Neural cell (in vitro differentiated cells): Measurements from ENCODE around the gene TPRG1. TPM values are rescaled to one million over a fixed set of nuclear protein-coding genes. Genes with fewer than 3 reads are reported as not detected.

Experiments used
- H2AFZ ChIP-seq: fragments of 200-600, 300-800 bp; sonication (generic), shearing (Covaris generic); 2 replicates; pipeline ENCODE4 v1.6.0; 2014; ENCODE audit warnings: low read depth, mild to moderate bottlenecking, antibody characterized with exemption, low read length, moderate library complexity
- H3F3A ChIP-seq: fragments of 200-600 bp; shearing (Covaris generic); 2 replicates; pipeline ENCODE4 v1.6.1; 2016; ENCODE audit warnings: mild to moderate bottlenecking, moderate library complexity, mixed read lengths, antibody characterized with exemption, low read length; ENCODE audit not compliant: insufficient read depth, poor library complexity, severe bottlenecking
- H3K27ac ChIP-seq: fragments of 200-600, 300-800 bp; sonication (generic), shearing (Covaris generic); 2 replicates; pipeline ENCODE4 v1.5.1; 2014; ENCODE audit warnings: mild to moderate bottlenecking, low read length, moderate library complexity
- H3K27me3 ChIP-seq: fragments of 300-800, 200-600 bp; sonication (generic), shearing (Covaris generic); 2 replicates; pipeline ENCODE4 v1.6.0; 2014; ENCODE audit warnings: mild to moderate bottlenecking, low read depth, low read length, moderate library complexity; ENCODE audit not compliant: insufficient read depth
- H3K36me3 ChIP-seq: fragments of 300-800, 200-600 bp; sonication (generic), shearing (Covaris generic); 2 replicates; pipeline ENCODE4 v1.5.1; 2014; ENCODE audit warnings: mild to moderate bottlenecking, antibody characterized with exemption, low read length, moderate library complexity; ENCODE audit not compliant: insufficient read depth
- H3K4me2 ChIP-seq: fragments of 300-800, 200-600 bp; sonication (generic), shearing (Covaris generic); 2 replicates; pipeline ENCODE4 v1.6.0; 2014; ENCODE audit warnings: mild to moderate bottlenecking, low read length
- H3K4me3 ChIP-seq: fragments of 300-800, 200-600 bp; sonication (generic), shearing (Covaris generic); 2 replicates; pipeline ENCODE4 v1.5.1; 2014; ENCODE audit warnings: mild to moderate bottlenecking, low read length, moderate library complexity
- H3K79me2 ChIP-seq: fragments of 200-600 bp; shearing (Covaris generic); replicated peaks from 2 replicates; pipeline ENCODE4 v1.6.0; 2014; ENCODE audit warnings: mild to moderate bottlenecking, low read length, moderate library complexity; ENCODE audit not compliant: insufficient read depth
- H3K9ac ChIP-seq: fragments of 300-800, 200-600 bp; sonication (generic), shearing (Covaris generic); 2 replicates; pipeline ENCODE4 v1.6.1; 2016; ENCODE audit warnings: mild to moderate bottlenecking, low read length, mixed read lengths
- H3K9me2 ChIP-seq: fragments of 200-600 bp; shearing (Covaris generic); 2 replicates; pipeline ENCODE4 v1.6.1; 2016; ENCODE audit warnings: mild to moderate bottlenecking, low read length, mixed read lengths; ENCODE audit not compliant: insufficient read depth
- H3K9me3 ChIP-seq: fragments of 200-600, 300-800 bp; sonication (generic), shearing (Covaris generic); 2 replicates; pipeline ENCODE4 v1.6.1; 2016; ENCODE audit warnings: mild to moderate bottlenecking, mixed run types, low read length, moderate library complexity, mixed read lengths
- H4K20me1 ChIP-seq: fragments of 200-600 bp; shearing (Covaris generic); 2 replicates; pipeline ENCODE4 v1.6.1; 2016; ENCODE audit warnings: mild to moderate bottlenecking, mixed run types; ENCODE audit not compliant: insufficient read depth
- EP300 ChIP-seq: fragments of 450-650 bp; conservative IDR thresholded peaks from 2 replicates; pipeline ENCODE4 v1.6.1; 2014; ENCODE audit warnings: antibody characterized with exemption, mild to moderate bottlenecking, moderate library complexity; ENCODE audit not compliant: poor library complexity, severe bottlenecking
- EZH2 ChIP-seq: fragments of 200-600, 300-800 bp; shearing (Covaris generic), sonication (generic); IDR thresholded peaks from 2 replicates; pipeline ENCODE4 v1.6.1; 2014; ENCODE audit warnings: antibody characterized with exemption, low read length, borderline replicate concordance, mild to moderate bottlenecking; ENCODE audit not compliant: insufficient read depth, poor library complexity, severe bottlenecking
- MXI1 ChIP-seq: fragments of 450-650 bp; conservative IDR thresholded peaks from 2 replicates; pipeline ENCODE4 v1.6.1; 2014; ENCODE audit warnings: antibody characterized with exemption, mild to moderate bottlenecking; ENCODE audit not compliant: poor library complexity, severe bottlenecking
- POLR2AphosphoS5 ChIP-seq: IDR thresholded peaks from 2 replicates; pipeline ENCODE4 v1.6.1; 2012
- RAD21 ChIP-seq: fragments of 450-650 bp; conservative IDR thresholded peaks from 2 replicates; pipeline ENCODE4 v1.6.1; 2014; ENCODE audit warnings: antibody characterized with exemption, mild to moderate bottlenecking, moderate library complexity
- REST ChIP-seq: IDR thresholded peaks from 2 replicates; pipeline ENCODE4 v1.6.1; 2012; ENCODE audit warnings: borderline replicate concordance
- SMC3 ChIP-seq: fragments of 450-650 bp; conservative IDR thresholded peaks from 2 replicates; pipeline ENCODE4 v1.6.1; 2014; ENCODE audit warnings: antibody characterized with exemption, mild to moderate bottlenecking, moderate library complexity; ENCODE audit not compliant: poor library complexity
- TAF1 ChIP-seq: IDR thresholded peaks from 2 replicates; pipeline ENCODE4 v1.6.1; 2012; ENCODE audit warnings: low read depth
- polyA plus RNA-seq: library from polyadenylated mRNA; depleted of rRNA; stranded (reverse); fragments of >200 nt; gene quantifications from 2 replicates; pipeline ENCODE4 v1.2.3, GENCODE V29; 2014
- TF ChIP-seq, protein P1 (sequence below): fragments of 450-650 bp; IDR thresholded peaks from 2 replicates; pipeline ENCODE4 v1.5.1; 2014; ENCODE audit warnings: antibody characterized with exemption, mild to moderate bottlenecking, moderate library complexity; ENCODE audit not compliant: poor library complexity, severe bottlenecking

Gene TPRG1
- polyA plus RNA-seq, 1 donor from 2014 or later, result 0.17 TPM

DNA sequence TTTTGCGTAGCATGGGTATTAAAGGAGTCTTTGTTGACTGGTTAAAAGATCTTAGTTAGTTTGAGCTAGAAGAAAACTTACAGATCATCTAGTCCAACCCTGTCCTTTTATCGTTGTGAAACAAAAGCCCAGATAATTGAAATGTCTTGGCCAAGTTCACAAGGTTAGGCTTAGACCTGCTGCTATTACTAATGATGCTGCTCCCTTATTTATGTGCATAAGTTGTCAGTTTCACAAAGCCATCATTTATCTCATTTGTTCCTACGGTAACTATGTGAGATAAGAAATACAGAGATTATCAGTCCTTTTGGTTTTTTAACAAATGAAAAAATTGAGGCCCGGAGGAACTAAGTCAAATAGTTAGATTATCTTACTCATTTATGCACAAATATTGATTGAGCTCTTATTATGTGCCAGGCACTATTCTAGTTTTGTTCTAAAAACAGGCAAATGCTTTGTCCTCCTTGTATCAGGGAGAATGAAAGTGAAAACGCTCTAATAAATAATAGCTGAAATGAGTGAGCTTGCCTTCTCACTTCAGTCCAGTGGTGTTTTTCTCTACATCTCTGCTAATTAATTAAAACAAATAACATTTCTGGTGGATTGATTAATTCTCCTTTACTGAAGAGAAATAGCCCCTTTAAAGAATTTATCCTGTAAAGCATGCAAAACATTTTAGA lies 49.1 kb upstream of the TPRG1 start:
- Histone ChIP-seq H3K79me2 (no peaks in the 10 kb centered on the region), H3K9ac (no peak overlapping the region), H3K4me2 (no peak overlapping the region), H3K9me2 (no peaks in the 10 kb centered on the region), H2AFZ (no peak overlapping the region), H3K4me3 (no peak overlapping the region), H3F3A (no peaks in the 10 kb centered on the region), H3K27ac (no peak overlapping the region), H3K9me3 (no peaks in the 10 kb centered on the region), H3K36me3 (no peaks in the 10 kb centered on the region), H3K27me3 (no peaks in the 10 kb centered on the region), H4K20me1 (no peaks in the 10 kb centered on the region)
- TF ChIP-seq REST (no peak), MXI1 (no peak), EP300 (no peak), TAF1 (no peak), POLR2AphosphoS5 (no peak), RAD21 (no peak), SMC3 (no peak), EZH2 (no peak)
- TF ChIP-seq, protein P1, sequence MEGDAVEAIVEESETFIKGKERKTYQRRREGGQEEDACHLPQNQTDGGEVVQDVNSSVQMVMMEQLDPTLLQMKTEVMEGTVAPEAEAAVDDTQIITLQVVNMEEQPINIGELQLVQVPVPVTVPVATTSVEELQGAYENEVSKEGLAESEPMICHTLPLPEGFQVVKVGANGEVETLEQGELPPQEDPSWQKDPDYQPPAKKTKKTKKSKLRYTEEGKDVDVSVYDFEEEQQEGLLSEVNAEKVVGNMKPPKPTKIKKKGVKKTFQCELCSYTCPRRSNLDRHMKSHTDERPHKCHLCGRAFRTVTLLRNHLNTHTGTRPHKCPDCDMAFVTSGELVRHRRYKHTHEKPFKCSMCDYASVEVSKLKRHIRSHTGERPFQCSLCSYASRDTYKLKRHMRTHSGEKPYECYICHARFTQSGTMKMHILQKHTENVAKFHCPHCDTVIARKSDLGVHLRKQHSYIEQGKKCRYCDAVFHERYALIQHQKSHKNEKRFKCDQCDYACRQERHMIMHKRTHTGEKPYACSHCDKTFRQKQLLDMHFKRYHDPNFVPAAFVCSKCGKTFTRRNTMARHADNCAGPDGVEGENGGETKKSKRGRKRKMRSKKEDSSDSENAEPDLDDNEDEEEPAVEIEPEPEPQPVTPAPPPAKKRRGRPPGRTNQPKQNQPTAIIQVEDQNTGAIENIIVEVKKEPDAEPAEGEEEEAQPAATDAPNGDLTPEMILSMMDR, result no peak

- H3K27me3 ChIP-seq, result no peaks in the 10 kb centered on the region
- no peak overlapping the region for H3K9ac ChIP-seq
- H3K79me2 ChIP-seq, result no peaks in the 10 kb centered on the region
- no peak overlapping the region for H3K4me3 ChIP-seq
- no peaks in the 10 kb centered on the region for H3K9me3 ChIP-seq
- no peak overlapping the region for H2AFZ ChIP-seq
- no peaks in the 10 kb centered on the region for H3F3A ChIP-seq
- no peaks in the 10 kb centered on the region for H3K36me3 ChIP-seq
- no peaks in the 10 kb centered on the region for H4K20me1 ChIP-seq
- H3K9me2 ChIP-seq, result no peaks in the 10 kb centered on the region
- H3K4me2 ChIP-seq, result no peak overlapping the region
- TF ChIP-seq POLR2AphosphoS5, result no peak
- no peak for TF ChIP-seq SMC3
- no peak for TF ChIP-seq RAD21
- TF ChIP-seq TAF1, result no peak
- TF ChIP-seq MXI1, result no peak
- TF ChIP-seq, protein P1, result no peak
- no peak for TF ChIP-seq EZH2
- TF ChIP-seq EP300, result no peak
- no peak for TF ChIP-seq REST
- no peak overlapping the region for H3K27ac ChIP-seq
Observed at GRCh38 chr3:189123595-189124387, 48.0 kb upstream of the TPRG1 start.
